Measurements from ENCODE around the gene CBLN2. TPM values are rescaled to one million over a fixed set of nuclear protein-coding genes. Genes with fewer than 3 reads are reported as not detected.

Gene CBLN2
- polyA plus RNA-seq, 2 of the 4 experiments (the other 2 are of a cell fraction), result 0.27 to 0.32 TPM

DNA sequence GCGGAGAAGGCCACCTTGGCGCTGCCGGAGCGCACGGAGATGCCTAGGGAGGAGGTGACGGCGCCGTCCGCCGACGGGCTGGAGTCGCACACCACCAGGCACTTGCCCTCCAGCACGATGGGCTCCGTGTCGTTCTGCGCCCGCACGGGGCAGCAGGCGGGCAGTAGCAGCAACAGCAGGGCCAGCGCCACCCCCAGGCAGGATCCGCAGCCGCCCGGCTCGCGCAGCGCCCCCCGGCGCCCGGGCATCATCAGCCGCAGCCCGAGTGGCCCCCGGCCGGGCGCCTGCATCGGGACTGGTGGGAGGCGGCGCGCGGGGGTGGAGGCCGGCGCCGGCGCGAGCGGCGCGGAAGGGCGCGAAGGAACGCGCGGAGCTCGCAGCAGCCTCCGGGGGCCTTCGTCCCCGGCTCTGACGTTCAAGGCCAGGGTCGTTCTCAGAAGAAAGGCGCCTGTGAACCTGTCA, 2.2 kb downstream of the CBLN2 start:
- Histone ChIP-seq H3K27ac (no peak overlapping the region), H3K4me1 (no peaks in the 10 kb centered on the region), H3K4me3 (no peak overlapping the region), H3K4me2 (no peak overlapping the region), H3K9me3 (no peaks in the 10 kb centered on the region)
- no peak for DNase-seq (ENCODE audit: low read depth in 1 of 2, low spot score in 1 of 2)
- TF ChIP-seq HOXB5 (CRISPR knock-in tag; IDR thresholded peaks at IDR 0.05) (no peak), EP300 (IDR thresholded peaks at IDR 0.05) (no peak), NFE2L2 (conservative IDR thresholded peaks at IDR 0.05; ENCODE audit: low read length) (no peak), ZFP36 (IDR thresholded peaks at IDR 0.05; ENCODE audit: borderline replicate concordance, partially characterized antibody) (no peak), TFCP2L1 (CRISPR knock-in tag; IDR thresholded peaks at IDR 0.05) (no peak), JUN (IDR thresholded peaks at IDR 0.05) (no peak)
- TF ChIP-seq, protein P1, sequence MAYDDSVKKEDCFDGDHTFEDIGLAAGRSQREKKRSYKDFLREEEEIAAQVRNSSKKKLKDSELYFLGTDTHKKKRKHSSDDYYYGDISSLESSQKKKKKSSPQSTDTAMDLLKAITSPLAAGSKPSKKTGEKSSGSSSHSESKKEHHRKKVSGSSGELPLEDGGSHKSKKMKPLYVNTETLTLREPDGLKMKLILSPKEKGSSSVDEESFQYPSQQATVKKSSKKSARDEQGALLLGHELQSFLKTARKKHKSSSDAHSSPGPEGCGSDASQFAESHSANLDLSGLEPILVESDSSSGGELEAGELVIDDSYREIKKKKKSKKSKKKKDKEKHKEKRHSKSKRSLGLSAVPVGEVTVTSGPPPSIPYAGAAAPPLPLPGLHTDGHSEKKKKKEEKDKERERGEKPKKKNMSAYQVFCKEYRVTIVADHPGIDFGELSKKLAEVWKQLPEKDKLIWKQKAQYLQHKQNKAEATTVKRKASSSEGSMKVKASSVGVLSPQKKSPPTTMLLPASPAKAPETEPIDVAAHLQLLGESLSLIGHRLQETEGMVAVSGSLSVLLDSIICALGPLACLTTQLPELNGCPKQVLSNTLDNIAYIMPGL (CRISPR knock-in tag; IDR thresholded peaks at IDR 0.05; ENCODE audit: borderline replicate concordance), result no peak
- FAIRE-seq, result no peak
- POLR2A ChIA-PET, result no interaction called here
- 89% methylated on average over 15 of the region's 59 CpGs for WGBS (ENCODE audit: missing lambda C conversion rate)
- CTCF ChIA-PET, result no interaction called here
- no peak for ATAC-seq

DNA sequence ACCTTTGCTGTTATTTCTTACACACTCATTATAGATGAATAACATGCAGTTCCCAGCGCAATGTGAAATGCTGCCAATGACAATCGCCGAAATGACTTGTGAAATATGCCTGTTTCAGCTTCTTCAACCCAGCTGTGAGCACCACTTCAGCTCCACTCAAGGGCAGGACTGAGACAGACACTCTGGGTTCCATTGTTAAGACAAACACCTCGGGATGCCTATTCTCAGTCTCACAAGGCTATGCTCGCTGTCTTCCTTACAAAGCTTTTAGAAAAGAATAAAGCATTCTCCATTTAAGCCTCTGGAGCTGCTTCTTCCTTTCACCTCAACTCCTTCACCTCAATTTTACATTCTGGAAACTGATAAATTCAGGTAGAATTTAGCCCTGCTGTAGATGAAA, 4.2 kb downstream of the CBLN2 start:
- FAIRE-seq, result no peak
- POLR2A ChIA-PET, result no interaction called here
- no peaks in the 10 kb centered on the region for H3K9me3 ChIP-seq
- ATAC-seq, result no peak
- no peak overlapping the region for H3K4me3 ChIP-seq
- WGBS (ENCODE audit: missing lambda C conversion rate), result 32% methylated on average over 5 of the region's 5 CpGs
- H3K4me1 ChIP-seq, result no peaks in the 10 kb centered on the region
- no peak overlapping the region for H3K4me2 ChIP-seq
- CTCF ChIA-PET, result no interaction called here
- TF ChIP-seq SMC3 (IDR thresholded peaks at IDR 0.05) (no peak), KDM5A (IDR thresholded peaks at IDR 0.05) (no peak), ZSCAN20 (CRISPR knock-in tag; IDR thresholded peaks at IDR 0.05) (no peak), CHD2 (IDR thresholded peaks at IDR 0.05; ENCODE audit: low read length, partially characterized antibody) (no peak), HOXA7 (CRISPR knock-in tag; IDR thresholded peaks at IDR 0.05) (no peak), CEBPB (IDR thresholded peaks at IDR 0.05) (no peak), RNF2 (IDR thresholded peaks at IDR 0.05; ENCODE audit: borderline replicate concordance, low read depth) (no peak), RFX5 (IDR thresholded peaks at IDR 0.05) (no peak), JUNB (IDR thresholded peaks at IDR 0.05) (no peak), BHLHE40 (IDR thresholded peaks at IDR 0.05; ENCODE audit: low read depth, low read length) (no peak), POLR2A (IDR thresholded peaks at IDR 0.05; ENCODE audit: low read length) (no peak), NR3C1 (IDR thresholded peaks at IDR 0.05) (no peak), NFE2L2 (conservative IDR thresholded peaks at IDR 0.05; ENCODE audit: low read length) (no peak), TP53 (CRISPR knock-in tag; IDR thresholded peaks at IDR 0.05) (no peak)
- TF ChIP-seq, protein P2, sequence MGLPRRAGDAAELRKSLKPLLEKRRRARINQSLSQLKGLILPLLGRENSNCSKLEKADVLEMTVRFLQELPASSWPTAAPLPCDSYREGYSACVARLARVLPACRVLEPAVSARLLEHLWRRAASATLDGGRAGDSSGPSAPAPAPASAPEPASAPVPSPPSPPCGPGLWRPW (IDR thresholded peaks at IDR 0.05), result no peak
- TF ChIP-seq, protein P3, sequence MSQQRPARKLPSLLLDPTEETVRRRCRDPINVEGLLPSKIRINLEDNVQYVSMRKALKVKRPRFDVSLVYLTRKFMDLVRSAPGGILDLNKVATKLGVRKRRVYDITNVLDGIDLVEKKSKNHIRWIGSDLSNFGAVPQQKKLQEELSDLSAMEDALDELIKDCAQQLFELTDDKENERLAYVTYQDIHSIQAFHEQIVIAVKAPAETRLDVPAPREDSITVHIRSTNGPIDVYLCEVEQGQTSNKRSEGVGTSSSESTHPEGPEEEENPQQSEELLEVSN (IDR thresholded peaks at IDR 0.05; ENCODE audit: borderline replicate concordance, low read depth), result no peak
- TF ChIP-seq, protein P4, sequence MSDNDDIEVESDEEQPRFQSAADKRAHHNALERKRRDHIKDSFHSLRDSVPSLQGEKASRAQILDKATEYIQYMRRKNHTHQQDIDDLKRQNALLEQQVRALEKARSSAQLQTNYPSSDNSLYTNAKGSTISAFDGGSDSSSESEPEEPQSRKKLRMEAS (IDR thresholded peaks at IDR 0.05), result no peak
- DNase-seq (ENCODE audit: low read depth in 1 of 2, low spot score in 1 of 2), result no peak
- H3K27ac ChIP-seq, result no peak overlapping the region

DNA sequence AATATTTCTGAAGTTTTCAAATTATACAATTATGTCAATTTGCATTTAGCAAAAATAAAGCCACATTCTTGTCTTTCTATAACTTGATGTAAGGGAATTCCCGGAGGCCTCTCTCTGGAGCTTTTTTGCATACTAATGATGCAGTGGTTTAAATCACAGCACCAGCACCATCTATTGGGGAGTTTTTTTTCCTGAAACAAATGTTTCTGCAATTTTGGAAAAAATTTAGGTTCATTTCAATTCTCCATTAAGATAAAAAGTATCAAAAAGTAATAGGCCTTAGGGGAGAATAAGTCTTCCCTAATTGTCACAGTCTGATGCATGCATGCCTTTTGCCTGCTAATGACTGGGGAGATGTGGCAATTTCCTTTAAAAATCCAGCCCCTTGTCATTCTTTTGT, 13.5 kb downstream of the CBLN2 start:
- ATAC-seq, result no peak
- 45% methylated on average over 1 of the region's 1 CpG for WGBS (ENCODE audit: missing lambda C conversion rate)

More for the DNA sequence above, 13.5 kb downstream of the CBLN2 start:
- no peak for FAIRE-seq
- CTCF ChIA-PET, result no interaction called here
- Histone ChIP-seq H3K4me1 (no peaks in the 10 kb centered on the region), H3K4me2 (no peak overlapping the region), H3K9me3 (no peaks in the 10 kb centered on the region), H3K27ac (no peak overlapping the region), H3K4me3 (no peak overlapping the region)
- POLR2A ChIA-PET, result no interaction called here
- no peak for DNase-seq (ENCODE audit: low read depth in 1 of 2, low spot score in 1 of 2)
- TF ChIP-seq NFE2L2 (conservative IDR thresholded peaks at IDR 0.05; ENCODE audit: low read length) (no peak), ZSCAN20 (CRISPR knock-in tag; IDR thresholded peaks at IDR 0.05) (no peak), SMC3 (IDR thresholded peaks at IDR 0.05) (peak; percentile 30; the same call in 2 of the 3 replicates), RAD21 (conservative IDR thresholded peaks at IDR 0.05 in 1 of 2, IDR thresholded peaks at IDR 0.05 in 1 of 2) (peak; percentile 38 to 47; a peak in 4 of 5 replicates), FOSB (CRISPR knock-in tag; IDR thresholded peaks at IDR 0.05) (no peak)
- TF ChIP-seq, protein P5, sequence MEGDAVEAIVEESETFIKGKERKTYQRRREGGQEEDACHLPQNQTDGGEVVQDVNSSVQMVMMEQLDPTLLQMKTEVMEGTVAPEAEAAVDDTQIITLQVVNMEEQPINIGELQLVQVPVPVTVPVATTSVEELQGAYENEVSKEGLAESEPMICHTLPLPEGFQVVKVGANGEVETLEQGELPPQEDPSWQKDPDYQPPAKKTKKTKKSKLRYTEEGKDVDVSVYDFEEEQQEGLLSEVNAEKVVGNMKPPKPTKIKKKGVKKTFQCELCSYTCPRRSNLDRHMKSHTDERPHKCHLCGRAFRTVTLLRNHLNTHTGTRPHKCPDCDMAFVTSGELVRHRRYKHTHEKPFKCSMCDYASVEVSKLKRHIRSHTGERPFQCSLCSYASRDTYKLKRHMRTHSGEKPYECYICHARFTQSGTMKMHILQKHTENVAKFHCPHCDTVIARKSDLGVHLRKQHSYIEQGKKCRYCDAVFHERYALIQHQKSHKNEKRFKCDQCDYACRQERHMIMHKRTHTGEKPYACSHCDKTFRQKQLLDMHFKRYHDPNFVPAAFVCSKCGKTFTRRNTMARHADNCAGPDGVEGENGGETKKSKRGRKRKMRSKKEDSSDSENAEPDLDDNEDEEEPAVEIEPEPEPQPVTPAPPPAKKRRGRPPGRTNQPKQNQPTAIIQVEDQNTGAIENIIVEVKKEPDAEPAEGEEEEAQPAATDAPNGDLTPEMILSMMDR (IDR thresholded peaks at IDR 0.05), result peak; percentile 28; the same call in 2 of the 3 replicates
